Measurements from ENCODE around the gene PCBD2. TPM values are rescaled to one million over a fixed set of nuclear protein-coding genes. Genes with fewer than 3 reads are reported as not detected.

The PCBD2 gene
- total and polyA plus RNA-seq, 2 donors (not counting 1 experiment from before 2014, with no cell fraction given), result 3.8 to 5.4 TPM

- Histone ChIP-seq H3K27ac (ENCODE audit: insufficient read depth, low read length) (no peak overlapping the region), H3K4me2 (ENCODE audit: extremely low read depth, insufficient read depth, low read length) (no peak overlapping the region), H2AFZ (ENCODE audit: low read length) (no peak overlapping the region), H4K20me1 (ENCODE audit: control insufficient read depth, extremely low read depth, insufficient read depth, low read length) (no peaks in the 10 kb centered on the region), H3K9ac (ENCODE audit: insufficient read depth, low read length) (no peak overlapping the region), H3K79me2 (ENCODE audit: control insufficient read depth, insufficient read depth, low read length) (no peaks in the 10 kb centered on the region), H3K9me3 (ENCODE audit: control insufficient read depth, insufficient read depth, low read depth, low read length) (no peaks in the 10 kb centered on the region), H3K4me3 (replicated peaks in 1 of 4; ENCODE audit: control extremely low read depth in 1 of 4, insufficient read depth in 1 of 4, low read depth in 3 of 4, low read length in 4 of 4) (no peak overlapping the region), H3K4me1 (ENCODE audit: control insufficient read depth, extremely low read depth, insufficient read depth, low read length) (no peaks in the 10 kb centered on the region), H3K27me3 (ENCODE audit: control insufficient read depth, insufficient read depth, low read length) (no peaks in the 10 kb centered on the region), H3K36me3 (ENCODE audit: control insufficient read depth, insufficient read depth, low read length) (no peaks in the 10 kb centered on the region)
- TF ChIP-seq CTCF (conservative IDR thresholded peaks at IDR 0.05 in 1 of 2, IDR thresholded peaks at IDR 0.05 in 1 of 2; ENCODE audit: low read depth in 1 of 2, low read length in 2 of 2) (peak in 1 of 2 donors; percentile 10), EZH2 (IDR thresholded peaks at IDR 0.05; ENCODE audit: low read length, missing control alignments) (no peak)
- no peak for DNase-seq (ENCODE audit: low read depth in 2 of 2)
Measured at GRCh38 chr5:134917070-134917815, 12.3 kb downstream of the PCBD2 start.

GRCh38 chr5:134918861-134919260, 13.9 kb downstream of the PCBD2 start:
- no peak for TF ChIP-seq EZH2 (IDR thresholded peaks at IDR 0.05; ENCODE audit: low read length, missing control alignments)
- no peak for TF ChIP-seq CTCF (conservative IDR thresholded peaks at IDR 0.05 in 1 of 2, IDR thresholded peaks at IDR 0.05 in 1 of 2; ENCODE audit: low read depth in 1 of 2, low read length in 2 of 2)
- Histone ChIP-seq H3K36me3 (ENCODE audit: control insufficient read depth, insufficient read depth, low read length) (no peaks in the 10 kb centered on the region), H3K27me3 (ENCODE audit: control insufficient read depth, insufficient read depth, low read length) (no peaks in the 10 kb centered on the region), H3K4me3 (replicated peaks in 1 of 4; ENCODE audit: control extremely low read depth in 1 of 4, insufficient read depth in 1 of 4, low read depth in 3 of 4, low read length in 4 of 4) (no peak overlapping the region), H4K20me1 (ENCODE audit: control insufficient read depth, extremely low read depth, insufficient read depth, low read length) (no peaks in the 10 kb centered on the region), H3K4me2 (ENCODE audit: extremely low read depth, insufficient read depth, low read length) (no peak overlapping the region), H2AFZ (ENCODE audit: low read length) (no peak overlapping the region), H3K4me1 (ENCODE audit: control insufficient read depth, extremely low read depth, insufficient read depth, low read length) (no peaks in the 10 kb centered on the region), H3K79me2 (ENCODE audit: control insufficient read depth, insufficient read depth, low read length) (no peaks in the 10 kb centered on the region), H3K27ac (ENCODE audit: insufficient read depth, low read length) (no peak overlapping the region), H3K9me3 (ENCODE audit: control insufficient read depth, insufficient read depth, low read depth, low read length) (no peaks in the 10 kb centered on the region), H3K9ac (ENCODE audit: insufficient read depth, low read length) (no peak overlapping the region)
- DNase-seq (ENCODE audit: low read depth in 2 of 2), result no peak

GRCh38 chr5:134920848-134921575, 16.1 kb downstream of the PCBD2 start:
- Histone ChIP-seq H3K4me3 (replicated peaks in 1 of 4; ENCODE audit: control extremely low read depth in 1 of 4, insufficient read depth in 1 of 4, low read depth in 3 of 4, low read length in 4 of 4) (no peak overlapping the region), H4K20me1 (ENCODE audit: control insufficient read depth, extremely low read depth, insufficient read depth, low read length) (no peaks in the 10 kb centered on the region), H3K36me3 (ENCODE audit: control insufficient read depth, insufficient read depth, low read length) (no peaks in the 10 kb centered on the region), H3K27me3 (ENCODE audit: control insufficient read depth, insufficient read depth, low read length) (no peaks in the 10 kb centered on the region), H2AFZ (ENCODE audit: low read length) (no peak overlapping the region), H3K79me2 (ENCODE audit: control insufficient read depth, insufficient read depth, low read length) (no peaks in the 10 kb centered on the region), H3K9me3 (ENCODE audit: control insufficient read depth, insufficient read depth, low read depth, low read length) (no peaks in the 10 kb centered on the region), H3K4me2 (ENCODE audit: extremely low read depth, insufficient read depth, low read length) (no peak overlapping the region), H3K4me1 (ENCODE audit: control insufficient read depth, extremely low read depth, insufficient read depth, low read length) (no peaks in the 10 kb centered on the region), H3K27ac (ENCODE audit: insufficient read depth, low read length) (no peak overlapping the region), H3K9ac (ENCODE audit: insufficient read depth, low read length) (no peak overlapping the region)
- TF ChIP-seq CTCF (conservative IDR thresholded peaks at IDR 0.05 in 1 of 2, IDR thresholded peaks at IDR 0.05 in 1 of 2; ENCODE audit: low read depth in 1 of 2, low read length in 2 of 2) (no peak), EZH2 (IDR thresholded peaks at IDR 0.05; ENCODE audit: low read length, missing control alignments) (no peak)
- no peak for DNase-seq (ENCODE audit: low read depth in 2 of 2)

All from fibroblast of lung (primary cell).